Muscle of leg (tissue), 11 donors: ENCODE results near the gene VEZT. TPM values are rescaled to one million over a fixed set of nuclear protein-coding genes. Genes with fewer than 3 reads are reported as not detected.
A peak's percentile ranks its signal among the peaks of the same experiment; 100 is the strongest.

Source experiments
- DNase-seq: peaks from one replicate; pipeline ENCODE4 v3.0.0; 2013
- H3K27ac ChIP-seq: one replicate; pipeline ENCODE4 v1.5.1; 2013; ENCODE audit warnings: mild to moderate bottlenecking, low read length, control low read depth
- H3K27me3 ChIP-seq: one replicate; pipeline ENCODE4 v1.6.1; 2013; ENCODE audit warnings: low read length; ENCODE audit not compliant: control insufficient read depth, insufficient read depth
- H3K36me3 ChIP-seq: one replicate; pipeline ENCODE4 v1.6.1; 2013; ENCODE audit warnings: low read length; ENCODE audit not compliant: control insufficient read depth, insufficient read depth
- H3K4me1 ChIP-seq: one replicate; pipeline ENCODE4 v1.6.1; 2013; ENCODE audit warnings: low read length; ENCODE audit not compliant: control insufficient read depth, insufficient read depth
- H3K4me3 ChIP-seq: one replicate; pipeline ENCODE4 v1.5.1; 2013; ENCODE audit warnings: low read length, control low read depth
- H3K9me3 ChIP-seq: replicated peaks from 2 replicates; pipeline ENCODE4 v1.6.1; 2013; ENCODE audit warnings: low read depth, low read length; ENCODE audit not compliant: control insufficient read depth
- WGBS: methylation state at CpG from one replicate; pipeline ENCODE4 v1.1.5; 2013; ENCODE audit warnings: missing lambda C conversion rate; ENCODE audit not compliant: insufficient coverage; 5-methylcytosine and 5-hydroxymethylcytosine counted together
- polyA plus RNA-seq, 8 donors: library from polyadenylated mRNA; unstranded; fragments of 120-200 nt; gene quantifications; one replicate each; pipeline versions ENCODE4 v1.2.1 to v1.2.3, GENCODE V29; 2013; ENCODE audit warnings: inconsistent platforms in 1 of 8, low replicate concordance in 1 of 8; ENCODE audit not compliant: insufficient read length in 8 of 8, insufficient read depth in 1 of 8
- total RNA-seq: library from RNA; stranded (reverse); fragments of 120-200 nt; gene quantifications from one replicate; pipeline ENCODE4 v1.2.4, GENCODE V29; 2013

Gene VEZT
- total and polyA plus RNA-seq, 9 donors: 56.1 to 83.3 (median 70.1) TPM

GRCh38 chr12:95197636-95198035 lies 20.0 kb upstream of the VEZT start:
- Histone ChIP-seq H3K36me3 (no peaks in the 10 kb centered on the region), H3K27me3 (no peaks in the 10 kb centered on the region), H3K27ac (no peak overlapping the region), H3K4me3 (no peak overlapping the region), H3K9me3 (no peaks in the 10 kb centered on the region), H3K4me1 (no peaks in the 10 kb centered on the region)
- 20% methylated on average over 1 of the region's 2 CpGs for WGBS
- no peak for DNase-seq

GRCh38 chr12:95198914-95199313 lies 18.7 kb upstream of the VEZT start:
- H3K4me3 ChIP-seq: no peak overlapping the region
- no peaks in the 10 kb centered on the region for H3K36me3 ChIP-seq
- no peaks in the 10 kb centered on the region for H3K9me3 ChIP-seq
- no peak for DNase-seq
- H3K27ac ChIP-seq: no peak overlapping the region
- no peaks in the 10 kb centered on the region for H3K4me1 ChIP-seq
- H3K27me3 ChIP-seq: no peaks in the 10 kb centered on the region
- WGBS: no CpG with 5 or more reads among the region's 4 CpGs

- WGBS: 27% methylated on average over 2 of the region's 5 CpGs
- Histone ChIP-seq H3K27ac (peak overlapping the region; percentile 62), H3K9me3 (no peaks in the 10 kb centered on the region), H3K4me1 (peaks cover 6% of the 10 kb centered on the region), H3K36me3 (no peaks in the 10 kb centered on the region), H3K27me3 (no peaks in the 10 kb centered on the region), H3K4me3 (no peak overlapping the region)
- DNase-seq: peak; percentile 56
Measured at GRCh38 chr12:95200128-95200894, 17.3 kb upstream of the VEZT start.

DNA sequence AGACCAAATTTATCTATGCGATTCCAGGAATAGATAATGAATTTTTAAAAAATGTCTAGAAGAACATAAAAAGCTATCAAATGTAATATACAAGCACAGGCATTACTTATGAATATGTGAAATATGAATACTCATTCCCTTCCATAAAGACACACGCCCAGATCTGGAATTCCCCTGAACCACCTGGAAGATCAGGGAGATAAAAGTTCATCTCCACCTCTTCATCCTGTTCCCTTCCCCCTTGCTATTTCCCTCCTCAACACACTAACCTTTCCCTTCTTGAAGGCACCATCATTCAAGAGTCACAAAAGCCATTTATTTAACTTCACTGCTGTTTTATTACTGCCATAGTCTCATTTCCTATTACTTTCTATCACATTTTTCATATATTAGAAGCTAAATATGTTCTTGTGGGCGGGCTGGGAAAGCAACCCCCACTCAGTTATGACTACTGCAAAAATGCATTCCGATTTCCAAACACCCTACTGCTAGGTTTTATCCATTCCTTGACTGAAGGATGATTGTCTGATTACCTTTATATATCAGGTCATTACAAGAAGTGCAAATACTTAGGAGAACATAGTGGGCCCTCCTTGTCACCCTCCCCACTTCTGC lies 16.4 kb upstream of the VEZT start:
- no peak for DNase-seq
- Histone ChIP-seq H3K9me3 (no peaks in the 10 kb centered on the region), H3K4me3 (no peak overlapping the region), H3K27ac (peak overlapping the region; percentile 62), H3K27me3 (no peaks in the 10 kb centered on the region), H3K4me1 (peaks cover 9% of the 10 kb centered on the region), H3K36me3 (no peaks in the 10 kb centered on the region)
- WGBS: 78% methylated on average over 1 of the region's 4 CpGs

DNA sequence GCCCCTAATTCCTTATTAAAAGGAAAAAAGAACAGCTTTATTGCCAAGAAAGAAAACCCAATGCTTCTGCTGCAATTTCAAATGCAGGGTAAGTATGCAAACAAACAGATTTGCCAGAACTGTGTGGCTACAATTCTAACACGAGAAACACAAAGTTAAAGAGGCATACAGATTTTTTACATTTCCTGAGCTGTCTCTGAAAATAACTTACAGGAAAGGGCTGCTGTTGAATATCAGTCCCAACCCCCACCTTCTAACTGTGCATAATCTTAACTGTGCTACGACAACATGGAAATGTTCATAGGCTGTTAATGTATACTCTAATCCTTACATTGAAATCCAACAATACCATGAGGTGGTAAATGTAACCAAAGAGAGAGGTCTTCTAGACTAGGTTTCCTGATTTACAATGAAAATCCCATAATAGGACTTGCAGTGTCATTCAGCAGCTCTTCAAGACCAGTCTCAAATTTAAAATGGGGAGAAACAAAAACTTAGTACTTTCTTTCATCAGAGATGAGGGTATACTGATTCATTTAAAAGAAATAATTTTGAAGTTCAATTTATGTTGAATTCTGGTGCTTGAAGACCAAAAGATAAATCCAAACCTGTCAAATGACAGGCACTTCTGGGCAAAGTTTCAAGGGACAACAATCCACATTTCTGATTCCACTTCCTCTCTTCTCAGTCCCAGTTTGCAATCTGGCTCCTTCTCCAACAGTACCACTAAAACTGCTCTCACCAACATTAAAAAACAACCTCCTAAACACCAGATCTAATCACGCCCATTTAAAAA lies 14.7 kb upstream of the VEZT start:
- no CpG with 5 or more reads among the region's 3 CpGs for WGBS
- Histone ChIP-seq H3K27ac (peak overlapping the region; percentile 37), H3K4me1 (peaks cover 9% of the 10 kb centered on the region), H3K9me3 (no peaks in the 10 kb centered on the region), H3K36me3 (no peaks in the 10 kb centered on the region), H3K27me3 (no peaks in the 10 kb centered on the region), H3K4me3 (no peak overlapping the region)
- peak; percentile 33 for DNase-seq

- Histone ChIP-seq H3K36me3 (no peaks in the 10 kb centered on the region), H3K9me3 (no peaks in the 10 kb centered on the region), H3K27ac (peak overlapping the region; percentile 37), H3K27me3 (no peaks in the 10 kb centered on the region), H3K4me3 (no peak overlapping the region), H3K4me1 (peaks cover 9% of the 10 kb centered on the region)
- no peak for DNase-seq
- WGBS: no CpG with 5 or more reads among the region's 1 CpG
Measured at GRCh38 chr12:95203487-95204030, 14.0 kb upstream of the VEZT start.

GRCh38 chr12:95204141-95204866 lies 13.3 kb upstream of the VEZT start:
- Histone ChIP-seq H3K4me1 (peaks cover 9% of the 10 kb centered on the region), H3K4me3 (no peak overlapping the region), H3K36me3 (no peaks in the 10 kb centered on the region), H3K27me3 (no peaks in the 10 kb centered on the region), H3K9me3 (no peaks in the 10 kb centered on the region), H3K27ac (peak overlapping the region; percentile 29)
- WGBS: 63% methylated on average over 4 of the region's 11 CpGs
- DNase-seq: peak; percentile 38

GRCh38 chr12:95205016-95205624 lies 12.5 kb upstream of the VEZT start:
- H3K27me3 ChIP-seq: no peaks in the 10 kb centered on the region
- DNase-seq: peak; percentile 27
- no peaks in the 10 kb centered on the region for H3K36me3 ChIP-seq
- WGBS: 100% methylated on average over 1 of the region's 2 CpGs
- no peak overlapping the region for H3K27ac ChIP-seq
- H3K4me3 ChIP-seq: no peak overlapping the region
- peaks cover 9% of the 10 kb centered on the region for H3K4me1 ChIP-seq
- no peaks in the 10 kb centered on the region for H3K9me3 ChIP-seq

DNA sequence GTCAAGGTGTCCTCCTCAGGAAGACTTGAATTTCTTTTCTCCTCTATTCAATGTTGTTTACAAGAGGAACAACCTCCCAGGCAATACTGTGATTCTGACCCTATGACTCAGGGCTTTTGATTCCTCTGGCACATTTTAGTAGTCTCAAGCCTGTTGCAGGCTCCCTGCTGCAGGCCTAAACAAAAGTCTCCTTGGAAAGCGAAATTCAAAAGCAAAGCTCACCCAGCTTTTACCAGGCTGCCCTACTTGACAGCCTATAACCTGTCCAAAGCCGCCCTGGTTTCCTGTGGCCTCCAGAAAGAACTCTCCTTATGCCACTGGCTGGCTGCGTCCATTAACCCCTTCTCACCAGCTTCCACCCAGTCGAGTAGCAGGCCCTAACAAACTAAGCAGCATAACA lies 11.9 kb upstream of the VEZT start:
- Histone ChIP-seq H3K4me1 (peaks cover 9% of the 10 kb centered on the region), H3K27me3 (no peaks in the 10 kb centered on the region), H3K9me3 (no peaks in the 10 kb centered on the region), H3K36me3 (no peaks in the 10 kb centered on the region), H3K27ac (peak overlapping the region; percentile 20), H3K4me3 (no peak overlapping the region)
- 9% methylated on average over 3 of the region's 4 CpGs for WGBS
- peak; percentile 29 for DNase-seq
